Measurements from ENCODE around the gene PIGH. TPM values are rescaled to one million over a fixed set of nuclear protein-coding genes. Genes with fewer than 3 reads are reported as not detected.

The PIGH gene
- total and polyA plus RNA-seq, 2 of the 13 experiments (the other 11 are each of a cell fraction or from before 2014, with no cell fraction given): 30.0 to 43.5 TPM

GRCh38 chr14:67573228-67574010, 26.6 kb downstream of the PIGH start (continued):
- 0 out of 2 replicates have a peak, but pooled peaks have one; percentile 16 for TF ChIP-seq PAXIP1 (CRISPR knock-in tag; conservative IDR thresholded peaks at IDR 0.05)
- peak; percentile 35; the same call in 1 of the 2 replicates for TF ChIP-seq HNF4G (IDR thresholded peaks at IDR 0.05; ENCODE audit: borderline replicate concordance, low read depth, low read length)
- TF ChIP-seq HNF4G (CRISPR knock-in tag; IDR thresholded peaks at IDR 0.05; ENCODE audit: borderline replicate concordance, low read depth): no peak
- no peak for TF ChIP-seq EED (CRISPR knock-in tag; IDR thresholded peaks at IDR 0.05)
- TF ChIP-seq ZNF878 (CRISPR knock-in tag; IDR thresholded peaks at IDR 0.05): no peak
- TF ChIP-seq GZF1 (CRISPR knock-in tag; IDR thresholded peaks at IDR 0.05): no peak
- no peak for TF ChIP-seq CEBPB (IDR thresholded peaks at IDR 0.05; ENCODE audit: borderline replicate concordance, low read depth, low read length)
- no peak for TF ChIP-seq MIXL1 (CRISPR knock-in tag; IDR thresholded peaks at IDR 0.05)
- TF ChIP-seq REXO4 (CRISPR knock-in tag; IDR thresholded peaks at IDR 0.05; ENCODE audit: borderline replicate concordance): no peak
- TF ChIP-seq ATAD3A (CRISPR knock-in tag; IDR thresholded peaks at IDR 0.05): no peak
- TF ChIP-seq HOXA9 (CRISPR knock-in tag; IDR thresholded peaks at IDR 0.05; ENCODE audit: borderline replicate concordance): no peak
- TF ChIP-seq, protein P1, sequence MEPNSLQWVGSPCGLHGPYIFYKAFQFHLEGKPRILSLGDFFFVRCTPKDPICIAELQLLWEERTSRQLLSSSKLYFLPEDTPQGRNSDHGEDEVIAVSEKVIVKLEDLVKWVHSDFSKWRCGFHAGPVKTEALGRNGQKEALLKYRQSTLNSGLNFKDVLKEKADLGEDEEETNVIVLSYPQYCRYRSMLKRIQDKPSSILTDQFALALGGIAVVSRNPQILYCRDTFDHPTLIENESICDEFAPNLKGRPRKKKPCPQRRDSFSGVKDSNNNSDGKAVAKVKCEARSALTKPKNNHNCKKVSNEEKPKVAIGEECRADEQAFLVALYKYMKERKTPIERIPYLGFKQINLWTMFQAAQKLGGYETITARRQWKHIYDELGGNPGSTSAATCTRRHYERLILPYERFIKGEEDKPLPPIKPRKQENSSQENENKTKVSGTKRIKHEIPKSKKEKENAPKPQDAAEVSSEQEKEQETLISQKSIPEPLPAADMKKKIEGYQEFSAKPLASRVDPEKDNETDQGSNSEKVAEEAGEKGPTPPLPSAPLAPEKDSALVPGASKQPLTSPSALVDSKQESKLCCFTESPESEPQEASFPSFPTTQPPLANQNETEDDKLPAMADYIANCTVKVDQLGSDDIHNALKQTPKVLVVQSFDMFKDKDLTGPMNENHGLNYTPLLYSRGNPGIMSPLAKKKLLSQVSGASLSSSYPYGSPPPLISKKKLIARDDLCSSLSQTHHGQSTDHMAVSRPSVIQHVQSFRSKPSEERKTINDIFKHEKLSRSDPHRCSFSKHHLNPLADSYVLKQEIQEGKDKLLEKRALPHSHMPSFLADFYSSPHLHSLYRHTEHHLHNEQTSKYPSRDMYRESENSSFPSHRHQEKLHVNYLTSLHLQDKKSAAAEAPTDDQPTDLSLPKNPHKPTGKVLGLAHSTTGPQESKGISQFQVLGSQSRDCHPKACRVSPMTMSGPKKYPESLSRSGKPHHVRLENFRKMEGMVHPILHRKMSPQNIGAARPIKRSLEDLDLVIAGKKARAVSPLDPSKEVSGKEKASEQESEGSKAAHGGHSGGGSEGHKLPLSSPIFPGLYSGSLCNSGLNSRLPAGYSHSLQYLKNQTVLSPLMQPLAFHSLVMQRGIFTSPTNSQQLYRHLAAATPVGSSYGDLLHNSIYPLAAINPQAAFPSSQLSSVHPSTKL (CRISPR knock-in tag; IDR thresholded peaks at IDR 0.05): no peak
- no peak for TF ChIP-seq NCOR1 (IDR thresholded peaks at IDR 0.05; ENCODE audit: borderline replicate concordance, low read length)
- no peak for TF ChIP-seq CSRNP2 (CRISPR knock-in tag; conservative IDR thresholded peaks at IDR 0.05; ENCODE audit: low read depth)
- no peak for TF ChIP-seq ZNF556 (CRISPR knock-in tag; IDR thresholded peaks at IDR 0.05; ENCODE audit: borderline replicate concordance)
- TF ChIP-seq, protein P2, sequence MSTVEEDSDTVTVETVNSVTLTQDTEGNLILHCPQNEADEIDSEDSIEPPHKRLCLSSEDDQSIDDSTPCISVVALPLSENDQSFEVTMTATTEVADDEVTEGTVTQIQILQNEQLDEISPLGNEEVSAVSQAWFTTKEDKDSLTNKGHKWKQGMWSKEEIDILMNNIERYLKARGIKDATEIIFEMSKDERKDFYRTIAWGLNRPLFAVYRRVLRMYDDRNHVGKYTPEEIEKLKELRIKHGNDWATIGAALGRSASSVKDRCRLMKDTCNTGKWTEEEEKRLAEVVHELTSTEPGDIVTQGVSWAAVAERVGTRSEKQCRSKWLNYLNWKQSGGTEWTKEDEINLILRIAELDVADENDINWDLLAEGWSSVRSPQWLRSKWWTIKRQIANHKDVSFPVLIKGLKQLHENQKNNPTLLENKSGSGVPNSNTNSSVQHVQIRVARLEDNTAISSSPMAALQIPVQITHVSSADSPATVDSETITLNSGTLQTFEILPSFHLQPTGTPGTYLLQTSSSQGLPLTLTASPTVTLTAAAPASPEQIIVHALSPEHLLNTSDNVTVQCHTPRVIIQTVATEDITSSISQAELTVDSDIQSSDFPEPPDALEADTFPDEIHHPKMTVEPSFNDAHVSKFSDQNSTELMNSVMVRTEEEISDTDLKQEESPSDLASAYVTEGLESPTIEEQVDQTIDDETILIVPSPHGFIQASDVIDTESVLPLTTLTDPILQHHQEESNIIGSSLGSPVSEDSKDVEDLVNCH (CRISPR knock-in tag; IDR thresholded peaks at IDR 0.05): no peak
- no peak for TF ChIP-seq MIER2 (CRISPR knock-in tag; IDR thresholded peaks at IDR 0.05)

All from HepG2 (cell line).